SJSA1 (cell line): ENCODE measurements around the gene HEXIM1. TPM values are rescaled to one million over a fixed set of nuclear protein-coding genes. Genes with fewer than 3 reads are reported as not detected.

Experiments
- DNase-seq, 2 experiments: peaks; one replicate each; pipeline ENCODE4 v3.0.0-alpha.2; 2015 to 2020; ENCODE audit warnings: low spot score in 2 of 2, low read depth in 1 of 2
- H3K27ac ChIP-seq: fragments of 250-450 bp; sonication (Bioruptor Pico); 2 replicates; pipeline ENCODE4 v1.5.1; 2020; ENCODE audit warnings: mild to moderate bottlenecking, moderate library complexity
- H3K27me3 ChIP-seq: fragments of 250-450 bp; sonication (Bioruptor Pico); replicated peaks from 2 replicates; pipeline ENCODE4 v1.5.1; 2020; ENCODE audit warnings: mild to moderate bottlenecking, moderate library complexity
- H3K36me3 ChIP-seq: fragments of 250-450 bp; sonication (Bioruptor Pico); 2 replicates; pipeline ENCODE4 v1.5.1; 2020; ENCODE audit warnings: mild to moderate bottlenecking
- H3K4me1 ChIP-seq: fragments of 250-450 bp; sonication (Bioruptor Pico); replicated peaks from 2 replicates; pipeline ENCODE4 v1.6.1; 2021; ENCODE audit warnings: mild to moderate bottlenecking
- H3K4me3 ChIP-seq: fragments of 250-450 bp; sonication (Bioruptor Pico); 2 replicates; pipeline ENCODE4 v1.5.1; 2020; ENCODE audit warnings: mild to moderate bottlenecking
- H3K9me3 ChIP-seq: fragments of 250-450 bp; sonication (Bioruptor Pico); replicated peaks from 2 replicates; pipeline ENCODE4 v1.5.1; 2020; ENCODE audit warnings: mild to moderate bottlenecking
- total RNA-seq: library from RNA; depleted of rRNA; stranded (reverse); fragments of >200 nt; shearing (Covaris generic); gene quantifications from 2 replicates; pipeline ENCODE4 v1.2.3, GENCODE V29; 2014; rRNA removed

The HEXIM1 gene, protein sequence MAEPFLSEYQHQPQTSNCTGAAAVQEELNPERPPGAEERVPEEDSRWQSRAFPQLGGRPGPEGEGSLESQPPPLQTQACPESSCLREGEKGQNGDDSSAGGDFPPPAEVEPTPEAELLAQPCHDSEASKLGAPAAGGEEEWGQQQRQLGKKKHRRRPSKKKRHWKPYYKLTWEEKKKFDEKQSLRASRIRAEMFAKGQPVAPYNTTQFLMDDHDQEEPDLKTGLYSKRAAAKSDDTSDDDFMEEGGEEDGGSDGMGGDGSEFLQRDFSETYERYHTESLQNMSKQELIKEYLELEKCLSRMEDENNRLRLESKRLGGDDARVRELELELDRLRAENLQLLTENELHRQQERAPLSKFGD
- 7.2 and 7.3 TPM in 2 replicates for total RNA-seq

GRCh38 chr17:45148183-45149036, at the start of gene HEXIM1:
HEXIM1 (plus strand) TSS chr17:45148475; CDS start chr17:45149191, 716 bp downstream.
- Histone ChIP-seq H3K4me1 (peaks cover 22% of the 10 kb centered on the region), H3K4me3 (peak within 1 kb of the TSS; percentile 47), H3K27ac (peak within 1 kb of the TSS; percentile 95), H3K36me3 (peaks cover 17% of the 10 kb centered on the region), H3K9me3 (no peaks in the 10 kb centered on the region), H3K27me3 (no peaks in the 10 kb centered on the region)
- DNase-seq: peak; percentile 100

GRCh38 chr17:45098869-45099616, 49.2 kb upstream of the HEXIM1 start:
- H3K4me3 ChIP-seq: no peak overlapping the region
- H3K27me3 ChIP-seq: no peaks in the 10 kb centered on the region
- peak; percentile 68 to 92 for DNase-seq
- no peak overlapping the region for H3K27ac ChIP-seq
- H3K4me1 ChIP-seq: peaks cover 2% of the 10 kb centered on the region
- peaks cover 98% of the 10 kb centered on the region for H3K36me3 ChIP-seq
- no peaks in the 10 kb centered on the region for H3K9me3 ChIP-seq

DNA sequence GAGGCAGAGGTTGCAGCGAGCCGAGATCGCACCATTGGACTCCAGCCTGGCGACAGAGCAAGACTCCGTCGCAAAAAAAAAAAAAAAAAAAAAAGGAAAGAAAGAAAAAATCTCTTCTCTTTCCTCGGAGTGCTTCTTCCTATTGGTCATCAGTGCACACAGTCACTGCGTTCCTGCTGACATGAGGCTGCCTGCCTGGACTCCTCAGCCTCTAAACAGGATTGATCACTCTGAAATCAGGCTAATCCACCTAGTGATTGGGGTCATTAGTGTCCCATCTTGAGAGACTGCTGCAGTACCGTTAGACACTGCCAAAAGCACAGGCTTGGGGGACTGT, 46.8 kb upstream of the HEXIM1 start:
- H3K9me3 ChIP-seq: no peaks in the 10 kb centered on the region
- H3K27me3 ChIP-seq: no peaks in the 10 kb centered on the region
- no peak overlapping the region for H3K27ac ChIP-seq
- no peak for DNase-seq
- no peak overlapping the region for H3K4me3 ChIP-seq
- H3K4me1 ChIP-seq: no peaks in the 10 kb centered on the region
- H3K36me3 ChIP-seq: peaks cover 96% of the 10 kb centered on the region

- Histone ChIP-seq H3K36me3 (peaks cover 96% of the 10 kb centered on the region), H3K4me3 (no peak overlapping the region), H3K9me3 (no peaks in the 10 kb centered on the region), H3K27me3 (no peaks in the 10 kb centered on the region), H3K27ac (no peak overlapping the region), H3K4me1 (no peaks in the 10 kb centered on the region)
- no peak for DNase-seq
Measured at GRCh38 chr17:45101883-45102811, 46.1 kb upstream of the HEXIM1 start.

GRCh38 chr17:45102856-45103255, 45.4 kb upstream of the HEXIM1 start:
- DNase-seq: no peak
- Histone ChIP-seq H3K27ac (no peak overlapping the region), H3K36me3 (peaks cover 96% of the 10 kb centered on the region)

DNA sequence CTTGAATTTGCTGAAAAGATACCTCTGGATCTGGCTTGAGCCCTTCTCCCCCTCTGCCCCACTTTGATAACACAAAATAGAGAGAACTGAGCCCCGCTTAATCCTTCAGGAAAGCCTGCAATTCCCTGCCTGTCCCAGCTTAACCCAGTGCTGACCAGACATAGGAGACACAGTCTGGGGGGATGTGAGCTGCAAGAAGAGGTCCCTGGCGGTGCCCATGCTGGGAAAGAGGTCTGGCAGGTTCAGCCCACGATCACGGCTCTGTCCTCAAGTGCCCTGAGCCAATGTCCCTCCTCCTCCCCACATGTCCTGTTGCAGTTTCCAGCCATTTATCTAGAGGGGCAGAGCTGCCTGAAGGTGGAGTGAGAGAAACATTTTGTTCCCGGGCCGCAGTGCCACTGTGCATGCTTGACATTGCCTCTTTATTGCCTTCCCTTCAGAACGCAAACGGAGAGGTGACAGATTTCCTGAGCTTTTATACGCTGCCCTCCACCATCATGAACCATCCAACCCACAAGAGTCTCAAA, 44.9 kb upstream of the HEXIM1 start:
- Histone ChIP-seq H3K4me1 (no peaks in the 10 kb centered on the region), H3K27ac (no peak overlapping the region), H3K4me3 (no peak overlapping the region), H3K27me3 (no peaks in the 10 kb centered on the region), H3K9me3 (no peaks in the 10 kb centered on the region), H3K36me3 (peaks cover 96% of the 10 kb centered on the region)
- no peak for DNase-seq

More at GRCh38 chr17:45102856-45103255, 45.4 kb upstream of the HEXIM1 start:
- no peaks in the 10 kb centered on the region for H3K9me3 ChIP-seq
- no peaks in the 10 kb centered on the region for H3K4me1 ChIP-seq
- no peak overlapping the region for H3K4me3 ChIP-seq
- H3K27me3 ChIP-seq: no peaks in the 10 kb centered on the region

- no peak overlapping the region for H3K27ac ChIP-seq
Measured at GRCh38 chr17:45104029-45104428, 44.2 kb upstream of the HEXIM1 start.

DNA sequence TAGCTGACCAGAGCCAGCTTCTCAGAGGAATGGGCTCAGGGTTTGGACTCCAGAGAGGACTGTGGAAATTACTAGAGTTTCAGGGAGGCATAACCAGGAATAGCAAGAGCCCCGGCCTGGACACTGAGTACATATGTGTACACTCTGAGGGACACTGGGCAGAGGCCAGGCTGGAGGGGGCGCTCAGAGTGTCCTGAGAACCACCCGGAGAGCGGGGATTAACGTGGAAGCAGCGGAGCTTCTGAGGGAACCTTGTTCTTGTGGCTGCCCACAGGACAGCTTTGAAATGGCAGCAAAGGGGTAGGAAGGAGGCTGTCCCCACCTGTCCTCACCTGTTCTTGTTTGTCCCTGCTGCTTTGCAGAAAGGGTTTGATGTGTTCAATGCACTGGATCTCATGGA, 43.8 kb upstream of the HEXIM1 start:
- no peak for DNase-seq
- H3K27ac ChIP-seq: no peak overlapping the region
- H3K36me3 ChIP-seq: peaks cover 96% of the 10 kb centered on the region
- H3K9me3 ChIP-seq: no peaks in the 10 kb centered on the region
- no peak overlapping the region for H3K4me3 ChIP-seq
- H3K4me1 ChIP-seq: no peaks in the 10 kb centered on the region
- H3K27me3 ChIP-seq: no peaks in the 10 kb centered on the region

More at GRCh38 chr17:45104029-45104428, 44.2 kb upstream of the HEXIM1 start:
- Histone ChIP-seq H3K4me1 (no peaks in the 10 kb centered on the region), H3K27me3 (no peaks in the 10 kb centered on the region), H3K36me3 (peaks cover 96% of the 10 kb centered on the region), H3K9me3 (no peaks in the 10 kb centered on the region), H3K4me3 (no peak overlapping the region)
- no peak for DNase-seq

GRCh38 chr17:45104907-45105624, 43.2 kb upstream of the HEXIM1 start:
- no peaks in the 10 kb centered on the region for H3K27me3 ChIP-seq
- H3K4me3 ChIP-seq: no peak overlapping the region
- DNase-seq: no peak
- H3K36me3 ChIP-seq: peaks cover 94% of the 10 kb centered on the region
- no peak overlapping the region for H3K27ac ChIP-seq
- no peaks in the 10 kb centered on the region for H3K9me3 ChIP-seq
- no peaks in the 10 kb centered on the region for H3K4me1 ChIP-seq

DNA sequence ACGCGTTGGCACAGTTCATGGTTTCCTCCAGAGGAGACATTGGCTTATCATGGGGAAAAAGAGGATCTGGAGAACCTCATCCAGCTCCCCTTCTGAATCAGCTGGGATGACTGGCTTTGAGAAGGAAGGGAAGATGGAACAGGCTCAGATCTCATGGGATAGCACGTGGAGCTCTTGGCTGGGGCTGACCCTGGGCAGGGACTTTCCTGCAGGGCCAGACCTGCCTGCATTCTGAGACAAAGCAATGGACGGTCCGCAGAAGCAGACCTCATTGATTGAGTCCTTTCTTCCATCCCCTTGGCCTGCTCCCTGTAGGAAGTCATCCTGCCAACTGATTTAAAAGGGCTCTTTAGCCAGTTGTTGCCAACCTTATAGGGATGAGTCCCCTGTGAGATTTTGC, 42.2 kb upstream of the HEXIM1 start:
- Histone ChIP-seq H3K36me3 (peaks cover 86% of the 10 kb centered on the region), H3K4me1 (no peaks in the 10 kb centered on the region), H3K27me3 (no peaks in the 10 kb centered on the region), H3K9me3 (no peaks in the 10 kb centered on the region), H3K27ac (no peak overlapping the region), H3K4me3 (no peak overlapping the region)
- DNase-seq: no peak

DNA sequence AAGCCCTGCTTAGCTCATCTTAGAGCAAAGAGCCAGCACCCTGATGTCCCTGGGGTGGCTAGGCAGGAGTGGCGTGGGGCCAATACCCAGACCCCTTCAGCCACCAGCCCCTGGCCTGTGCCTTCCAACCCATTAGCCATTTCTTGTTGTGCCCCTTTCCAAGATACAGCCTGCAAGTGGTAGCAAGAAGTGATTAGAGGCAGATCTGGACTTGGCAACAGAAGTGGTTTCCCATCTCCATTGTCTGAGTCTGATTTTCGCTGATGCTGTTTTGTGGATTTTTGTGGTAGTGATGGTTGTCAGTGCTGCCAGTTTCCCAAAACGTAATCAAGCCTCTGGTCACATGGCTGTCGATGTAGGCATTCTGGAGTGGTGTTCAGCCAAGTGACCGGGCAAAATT, 41.7 kb upstream of the HEXIM1 start:
- Histone ChIP-seq H3K27ac (no peak overlapping the region), H3K9me3 (no peaks in the 10 kb centered on the region), H3K4me3 (no peak overlapping the region), H3K36me3 (peaks cover 81% of the 10 kb centered on the region), H3K4me1 (no peaks in the 10 kb centered on the region), H3K27me3 (no peaks in the 10 kb centered on the region)
- no peak for DNase-seq

- Histone ChIP-seq H3K36me3 (peaks cover 77% of the 10 kb centered on the region), H3K27ac (no peak overlapping the region)
Measured at GRCh38 chr17:45107293-45108010, 40.8 kb upstream of the HEXIM1 start.

More at GRCh38 chr17:45107293-45108010, 40.8 kb upstream of the HEXIM1 start:
- Histone ChIP-seq H3K4me3 (no peak overlapping the region), H3K4me1 (no peaks in the 10 kb centered on the region), H3K27me3 (no peaks in the 10 kb centered on the region), H3K9me3 (no peaks in the 10 kb centered on the region)
- DNase-seq: no peak
